Skin epidermis (tissue), 12 donors: ENCODE results near the gene POLR1A.

Experiments
- H3K27ac ChIP-seq, 21 experiments: fragments of 200-600 bp; sonication (generic) in 11 of 21; one replicate each; pipeline ENCODE4 v1.5.0; 2020; ENCODE audit warnings: mild to moderate bottlenecking in 3 of 21, inconsistent platforms in 2 of 21, moderate library complexity in 2 of 21
- H3K4me3 ChIP-seq, 7 experiments: fragments of 200-600 bp; sonication (generic) in 2 of 7; one replicate each; pipeline ENCODE4 v1.5.0; 2020; ENCODE audit warnings: inconsistent platforms in 2 of 7, mild to moderate bottlenecking in 2 of 7, moderate library complexity in 1 of 7

The POLR1A gene

DNA sequence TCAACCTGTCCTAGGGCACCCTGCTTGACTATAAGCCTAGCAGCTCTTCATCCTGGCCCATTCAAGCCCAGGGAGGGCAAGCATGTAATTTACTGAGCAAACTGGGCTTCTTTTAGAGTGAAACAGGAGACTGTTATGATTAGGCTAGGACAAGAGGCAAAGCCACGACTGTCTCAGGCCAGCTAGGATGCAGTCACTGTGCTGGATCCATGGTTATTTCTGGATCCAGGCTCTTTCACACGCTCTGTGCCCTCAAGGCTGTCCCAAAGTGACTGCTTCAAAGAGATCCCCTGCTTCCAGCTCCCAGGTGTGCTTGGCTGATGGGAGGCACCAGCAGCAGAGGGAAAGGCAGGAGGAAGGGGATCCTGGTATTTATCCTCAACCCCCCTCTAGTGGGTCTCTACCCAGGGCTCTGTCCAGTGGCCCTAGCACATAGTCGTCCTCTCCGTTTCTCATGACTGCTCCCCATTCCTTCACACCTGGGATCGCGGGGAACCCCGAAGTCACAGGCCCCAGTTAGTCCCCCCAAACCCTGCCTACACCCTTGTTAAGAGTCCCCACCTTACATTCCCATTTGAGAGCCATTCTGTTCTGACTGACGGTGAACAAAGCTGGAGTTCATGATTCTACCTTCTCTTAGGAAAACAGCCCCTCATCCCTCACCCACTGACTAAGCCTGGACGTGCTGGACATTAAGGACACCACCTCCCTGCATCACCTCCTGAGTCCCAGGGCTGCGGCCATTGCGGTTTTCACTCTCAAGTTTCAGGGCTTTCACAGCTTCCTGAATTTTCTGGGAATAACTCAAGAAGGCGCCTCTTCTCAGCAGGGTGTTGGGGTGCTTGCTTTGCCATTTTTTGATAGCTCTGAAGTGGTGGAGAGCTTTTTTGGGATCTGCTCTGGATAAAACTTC, 63.2 kb downstream of the POLR1A start:
- Histone ChIP-seq H3K27ac (no peak overlapping the region), H3K4me3 (no peak overlapping the region)

GRCh38 chr2:86039963-86040655, 65.6 kb downstream of the POLR1A start:
- no peak overlapping the region for H3K4me3 ChIP-seq
- H3K27ac ChIP-seq: peak overlapping the region in 12 of 21 experiments; percentile 10 to 95 (median 88)

GRCh38 chr2:86039178-86039962, 66.3 kb downstream of the POLR1A start:
- Histone ChIP-seq H3K4me3 (no peak overlapping the region), H3K27ac (peak overlapping the region in 20 of 21 experiments; percentile 10 to 95 (median 86))

DNA sequence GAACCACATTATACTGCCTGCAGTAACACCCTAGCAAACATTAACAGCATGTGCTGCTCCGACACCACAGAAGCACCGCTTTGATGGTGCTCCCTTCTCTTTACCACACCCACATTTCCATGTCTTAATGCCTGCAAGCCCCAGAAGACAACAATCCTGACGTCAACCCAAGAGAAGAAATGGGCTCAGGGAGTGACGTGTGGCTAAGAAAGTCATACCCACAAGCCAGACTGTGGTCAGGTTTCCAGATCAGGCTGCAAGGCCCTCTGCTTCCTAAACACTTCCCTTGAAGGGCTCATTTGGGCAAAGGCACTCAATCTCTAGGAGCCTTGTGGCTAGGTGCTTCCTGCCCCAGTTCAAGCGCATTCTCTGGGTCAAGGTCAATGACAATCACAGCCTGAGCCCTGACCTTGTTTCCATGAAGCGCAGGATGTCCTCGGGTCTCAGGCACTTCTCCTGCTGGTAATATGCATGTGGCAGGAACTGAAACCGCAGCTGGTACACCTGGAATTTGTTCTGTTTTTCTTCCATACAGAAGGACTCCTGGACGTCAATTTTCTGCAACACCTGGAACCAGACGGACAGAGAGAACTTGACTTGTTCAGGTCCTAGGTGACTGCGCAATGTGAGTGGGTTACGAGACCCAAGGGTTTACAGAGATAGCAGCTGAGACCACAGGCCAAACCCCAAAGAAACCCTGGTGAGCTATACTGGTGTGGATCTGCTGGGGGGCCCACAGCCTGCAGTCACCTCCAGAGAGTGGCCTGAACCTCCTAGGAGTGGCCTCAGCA, 67.2 kb downstream of the POLR1A start:
- H3K27ac ChIP-seq: peak overlapping the region in 20 of 21 experiments; percentile 69 to 95 (median 86)
- no peak overlapping the region for H3K4me3 ChIP-seq

- no peak overlapping the region for H3K4me3 ChIP-seq
- H3K27ac ChIP-seq: peak overlapping the region; percentile 48 to 95 (median 86)
Measured at GRCh38 chr2:86037795-86038192, 67.9 kb downstream of the POLR1A start.

GRCh38 chr2:86037141-86037794, 68.4 kb downstream of the POLR1A start:
- Histone ChIP-seq H3K4me3 (no peak overlapping the region), H3K27ac (peak overlapping the region; percentile 55 to 95 (median 86))

DNA sequence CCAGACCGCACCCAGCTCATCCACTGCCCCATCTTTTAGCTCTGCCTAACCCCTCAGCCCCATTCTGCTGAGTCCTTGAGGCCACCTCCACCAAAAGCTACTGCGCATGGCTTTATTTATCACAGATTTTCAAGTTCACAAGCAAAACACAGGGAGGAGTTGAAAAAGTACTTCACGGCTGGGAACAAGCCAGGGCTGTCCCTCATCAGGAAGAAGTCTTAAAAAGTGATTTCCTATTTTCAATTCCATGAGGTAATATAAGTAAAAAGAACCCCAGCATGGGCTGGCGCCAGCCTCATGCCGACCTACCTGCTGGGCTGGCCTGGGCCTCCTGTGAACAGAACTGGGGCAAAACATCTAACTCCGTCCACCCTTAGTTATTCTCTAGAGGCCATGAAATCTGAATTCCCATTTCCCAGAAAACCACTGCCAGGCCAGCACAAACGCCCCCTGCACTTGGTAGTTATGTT, 69.0 kb downstream of the POLR1A start:
- no peak overlapping the region for H3K4me3 ChIP-seq
- H3K27ac ChIP-seq: peak overlapping the region; percentile 55 to 95 (median 86)

DNA sequence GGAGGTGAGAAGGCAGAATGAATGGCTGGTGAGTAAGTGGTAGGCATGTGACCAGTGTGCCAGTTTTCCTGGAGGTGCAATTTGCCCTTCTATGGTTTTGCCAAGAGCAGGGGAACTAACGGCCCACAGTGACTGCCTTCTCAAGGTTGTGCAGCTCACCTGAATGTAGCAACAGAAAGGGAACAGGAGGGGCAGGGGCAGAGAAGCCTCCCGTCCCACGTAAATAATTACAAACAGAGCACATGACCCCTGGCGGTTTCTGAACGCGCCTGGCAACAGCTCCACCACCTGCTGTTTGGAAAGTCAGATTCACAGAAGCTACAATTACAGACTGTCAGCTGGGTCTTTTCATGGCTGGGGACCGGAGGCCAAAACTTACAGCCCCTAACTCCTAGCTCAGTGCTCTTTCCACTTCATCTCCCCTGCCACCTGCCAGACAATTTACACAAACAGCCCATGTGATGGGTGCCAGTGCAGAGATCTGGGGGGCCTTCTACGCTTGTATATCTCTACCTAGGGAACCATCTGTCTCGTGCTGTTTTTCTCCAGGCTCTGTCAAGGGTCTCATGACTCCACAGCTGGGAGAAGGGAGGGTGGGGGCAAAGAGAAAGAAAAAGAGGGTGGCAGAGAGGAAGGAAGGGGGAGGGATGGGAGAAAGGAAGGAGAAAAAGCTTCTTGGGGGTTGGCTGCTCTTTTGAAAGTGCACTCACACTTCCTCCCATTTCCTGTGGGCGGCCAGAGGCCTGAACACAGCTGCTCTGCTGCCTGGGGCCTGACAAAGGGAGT, 69.6 kb downstream of the POLR1A start:
- H3K4me3 ChIP-seq: no peak overlapping the region
- peak overlapping the region; percentile 34 to 95 (median 86) for H3K27ac ChIP-seq

GRCh38 chr2:86035376-86035882, 70.3 kb downstream of the POLR1A start:
- Histone ChIP-seq H3K4me3 (no peak overlapping the region), H3K27ac (peak overlapping the region; percentile 34 to 95 (median 86))

DNA sequence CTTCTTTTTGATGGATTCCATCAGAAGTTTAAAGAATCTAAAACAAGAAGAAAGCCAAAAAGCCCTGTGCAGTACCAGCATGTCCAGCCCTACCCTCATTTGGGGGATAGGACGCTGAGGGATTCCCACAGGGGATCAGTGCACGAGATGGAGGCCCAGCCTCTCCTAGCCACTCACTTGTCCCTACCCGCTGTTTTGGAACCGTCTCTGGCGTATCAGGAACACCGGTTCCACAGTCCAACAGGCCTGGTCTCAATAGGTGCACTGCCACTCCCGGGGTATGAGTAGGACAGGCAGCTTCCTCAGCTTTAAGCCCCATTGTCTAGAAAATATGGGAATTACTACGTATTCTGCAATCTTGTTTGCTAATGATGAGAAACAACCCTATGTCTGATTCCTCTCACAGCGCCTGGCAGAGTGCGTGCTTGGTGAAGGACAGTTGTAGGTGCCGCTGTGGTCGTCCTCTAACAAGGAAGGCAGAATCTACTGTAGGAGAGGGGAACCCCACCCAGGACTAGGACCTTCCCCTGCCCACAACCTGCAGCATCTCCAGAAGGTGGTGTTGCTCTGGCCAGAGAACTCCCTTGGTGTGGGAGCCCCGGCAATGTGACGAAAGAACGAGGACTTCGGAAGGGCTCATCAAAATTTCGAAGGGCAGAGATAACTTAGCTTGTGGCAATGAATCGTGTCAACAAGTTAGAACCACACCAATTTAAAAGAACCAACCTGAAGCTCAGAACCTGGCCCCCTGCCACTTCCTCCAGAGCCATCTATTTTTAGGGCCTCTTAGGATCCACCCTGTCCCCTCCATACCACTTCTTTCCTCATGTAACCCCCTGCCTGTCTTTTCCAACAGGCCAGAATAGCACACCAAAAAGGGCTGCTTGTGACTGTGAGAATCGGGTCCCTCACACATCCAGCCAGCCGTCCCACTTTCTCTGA, 71.7 kb downstream of the POLR1A start:
- no peak overlapping the region for H3K4me3 ChIP-seq
- H3K27ac ChIP-seq: peak overlapping the region in 5 of 21 experiments; percentile 74 to 95 (median 90)

- no peak overlapping the region for H3K4me3 ChIP-seq
- peak overlapping the region in 2 of 21 experiments; percentile 13 to 39 for H3K27ac ChIP-seq
Measured at GRCh38 chr2:86032861-86033595, 72.7 kb downstream of the POLR1A start.

- no peak overlapping the region for H3K4me3 ChIP-seq
- H3K27ac ChIP-seq: no peak overlapping the region
Measured at GRCh38 chr2:86031606-86032005, 74.1 kb downstream of the POLR1A start.

GRCh38 chr2:86031151-86031550, 74.5 kb downstream of the POLR1A start:
- Histone ChIP-seq H3K4me3 (no peak overlapping the region), H3K27ac (no peak overlapping the region)

- Histone ChIP-seq H3K4me3 (no peak overlapping the region), H3K27ac (no peak overlapping the region)
Measured at GRCh38 chr2:86029873-86030272, 75.8 kb downstream of the POLR1A start.

DNA sequence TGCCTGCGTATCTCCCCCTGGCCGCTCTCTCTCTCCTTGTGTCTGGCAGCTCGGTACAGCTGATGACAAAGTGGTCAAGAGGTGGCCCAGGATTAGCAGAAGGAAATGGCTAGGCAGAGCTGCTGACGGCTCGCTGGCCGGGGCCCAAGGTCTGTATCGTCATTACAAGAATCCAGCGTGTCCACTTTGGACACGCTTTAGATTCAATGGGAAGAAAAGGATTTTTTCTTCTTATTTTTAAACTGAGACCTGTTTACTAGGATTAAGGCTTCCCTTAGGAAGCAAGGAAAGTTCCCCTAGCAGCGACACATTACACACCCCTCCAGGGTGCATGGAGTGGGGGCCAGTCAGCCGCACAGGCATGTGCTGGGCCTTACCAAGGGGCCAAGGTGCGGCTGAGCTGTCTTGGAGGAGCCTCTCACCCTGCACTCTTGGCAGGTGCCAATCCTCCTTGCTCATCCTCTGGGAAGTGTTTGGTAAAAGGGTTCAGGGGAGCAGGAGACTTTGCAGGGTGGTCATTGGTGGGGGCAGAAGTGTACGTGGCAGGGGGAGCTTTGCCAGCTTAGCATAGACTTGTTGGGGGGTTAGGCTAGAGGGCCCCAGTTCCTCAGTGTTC, 76.8 kb downstream of the POLR1A start:
- Histone ChIP-seq H3K27ac (peak overlapping the region in 1 of 21 experiments; percentile 73), H3K4me3 (no peak overlapping the region)
